Measurements from ENCODE around the gene TTC14. TPM values are rescaled to one million over a fixed set of nuclear protein-coding genes. Genes with fewer than 3 reads are reported as not detected.

The TTC14 gene
- total RNA-seq, 2 donors from 2014 or later: 20.7 to 26.0 TPM

DNA sequence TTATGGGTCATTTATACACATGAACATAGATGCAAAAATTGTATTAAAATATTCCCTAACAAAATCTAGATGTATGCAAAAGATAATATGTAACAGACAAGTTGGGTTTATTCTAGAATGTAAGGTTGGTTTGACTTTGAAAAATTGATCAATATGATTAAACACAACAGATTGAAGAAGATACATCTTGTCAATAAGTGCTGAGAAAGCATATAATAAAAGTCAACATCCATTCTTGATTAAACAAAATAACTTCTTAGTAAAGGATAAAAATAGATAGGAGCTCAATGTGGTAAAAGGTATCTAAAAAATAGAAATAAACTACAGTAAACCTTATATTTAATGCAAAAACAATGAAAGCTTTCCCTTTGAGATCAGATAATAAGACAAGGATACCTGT is 39.0 kb downstream of the TTC14 start:
- Histone ChIP-seq H3K4me1 (no peaks in the 10 kb centered on the region), H3K36me3 (no peaks in the 10 kb centered on the region), H3K9me3 (no peaks in the 10 kb centered on the region), H3K27me3 (no peaks in the 10 kb centered on the region), H3K27ac (no peak overlapping the region), H3K9ac (ENCODE audit: low read depth in 2 of 2, low read length in 2 of 2) (no peak overlapping the region), H3K4me3 (no peak overlapping the region)
- no peak for DNase-seq
- TF ChIP-seq, protein P1, sequence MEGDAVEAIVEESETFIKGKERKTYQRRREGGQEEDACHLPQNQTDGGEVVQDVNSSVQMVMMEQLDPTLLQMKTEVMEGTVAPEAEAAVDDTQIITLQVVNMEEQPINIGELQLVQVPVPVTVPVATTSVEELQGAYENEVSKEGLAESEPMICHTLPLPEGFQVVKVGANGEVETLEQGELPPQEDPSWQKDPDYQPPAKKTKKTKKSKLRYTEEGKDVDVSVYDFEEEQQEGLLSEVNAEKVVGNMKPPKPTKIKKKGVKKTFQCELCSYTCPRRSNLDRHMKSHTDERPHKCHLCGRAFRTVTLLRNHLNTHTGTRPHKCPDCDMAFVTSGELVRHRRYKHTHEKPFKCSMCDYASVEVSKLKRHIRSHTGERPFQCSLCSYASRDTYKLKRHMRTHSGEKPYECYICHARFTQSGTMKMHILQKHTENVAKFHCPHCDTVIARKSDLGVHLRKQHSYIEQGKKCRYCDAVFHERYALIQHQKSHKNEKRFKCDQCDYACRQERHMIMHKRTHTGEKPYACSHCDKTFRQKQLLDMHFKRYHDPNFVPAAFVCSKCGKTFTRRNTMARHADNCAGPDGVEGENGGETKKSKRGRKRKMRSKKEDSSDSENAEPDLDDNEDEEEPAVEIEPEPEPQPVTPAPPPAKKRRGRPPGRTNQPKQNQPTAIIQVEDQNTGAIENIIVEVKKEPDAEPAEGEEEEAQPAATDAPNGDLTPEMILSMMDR (IDR thresholded peaks at IDR 0.05): no peak
- intact Hi-C loops (cut with DNase I): no loop called here

DNA sequence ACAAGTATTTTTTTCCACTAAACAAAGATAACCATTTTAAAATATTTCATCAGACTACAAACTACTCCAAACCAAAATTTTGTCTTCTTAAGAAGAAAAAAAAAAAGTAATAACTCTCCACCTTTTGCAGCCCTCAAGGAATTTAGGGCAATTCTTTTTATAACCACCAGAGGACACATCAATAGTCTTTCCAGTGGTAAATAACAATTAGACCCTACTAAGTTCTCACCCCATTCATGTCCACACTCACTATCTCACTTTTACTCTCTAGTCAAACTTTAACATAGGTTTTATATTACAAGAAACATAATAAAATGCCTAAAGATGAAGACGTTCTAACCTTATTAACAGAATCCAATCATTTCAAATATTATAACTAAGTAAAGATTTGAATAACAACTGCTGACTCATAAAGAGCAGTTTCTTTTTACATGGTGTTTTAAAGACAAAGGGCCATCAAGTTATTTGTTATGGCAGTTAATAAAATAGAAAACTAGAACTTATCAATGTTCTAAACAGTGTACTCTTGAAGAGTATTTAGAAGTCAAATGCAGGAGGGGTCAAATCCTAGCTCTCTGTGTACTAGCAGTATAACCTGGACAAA is 44.3 kb downstream of the TTC14 start:
- Histone ChIP-seq H3K9ac (ENCODE audit: low read depth in 2 of 2, low read length in 2 of 2) (no peak overlapping the region), H3K4me3 (no peak overlapping the region), H3K4me1 (no peaks in the 10 kb centered on the region), H3K27me3 (no peaks in the 10 kb centered on the region), H3K9me3 (no peaks in the 10 kb centered on the region), H3K27ac (no peak overlapping the region), H3K36me3 (no peaks in the 10 kb centered on the region)
- DNase-seq: no peak
- TF ChIP-seq, protein P1 (IDR thresholded peaks at IDR 0.05): no peak
- intact Hi-C loops (cut with DNase I): no loop called here

DNA sequence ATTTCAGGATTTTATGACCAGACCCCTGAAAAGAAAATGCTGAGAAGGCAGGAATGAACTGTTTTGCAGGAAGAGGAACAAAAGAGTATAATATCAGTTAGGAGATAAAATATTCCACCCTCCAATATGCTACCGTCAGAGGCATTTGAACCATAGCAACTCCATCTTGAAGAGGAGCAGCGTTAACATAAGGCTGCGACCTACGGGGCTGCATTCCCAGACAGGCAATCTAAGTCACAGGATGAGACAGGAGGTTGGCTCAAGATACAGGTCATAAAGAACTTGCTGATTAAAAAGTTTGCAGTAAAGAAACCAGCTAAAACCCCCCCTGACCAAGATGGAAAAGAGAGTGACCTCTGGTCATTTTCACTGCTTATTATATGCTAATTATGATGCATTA is 54.4 kb downstream of the TTC14 start:
- H3K4me1 ChIP-seq: no peaks in the 10 kb centered on the region
- intact Hi-C loops (cut with DNase I): no loop called here
- H3K4me3 ChIP-seq: no peak overlapping the region
- H3K27me3 ChIP-seq: no peaks in the 10 kb centered on the region
- H3K36me3 ChIP-seq: no peaks in the 10 kb centered on the region
- no peak overlapping the region for H3K9ac ChIP-seq (ENCODE audit: low read depth in 2 of 2, low read length in 2 of 2)
- H3K27ac ChIP-seq: no peak overlapping the region
- TF ChIP-seq, protein P1 (IDR thresholded peaks at IDR 0.05): no peak
- no peak for DNase-seq
- no peaks in the 10 kb centered on the region for H3K9me3 ChIP-seq

DNA sequence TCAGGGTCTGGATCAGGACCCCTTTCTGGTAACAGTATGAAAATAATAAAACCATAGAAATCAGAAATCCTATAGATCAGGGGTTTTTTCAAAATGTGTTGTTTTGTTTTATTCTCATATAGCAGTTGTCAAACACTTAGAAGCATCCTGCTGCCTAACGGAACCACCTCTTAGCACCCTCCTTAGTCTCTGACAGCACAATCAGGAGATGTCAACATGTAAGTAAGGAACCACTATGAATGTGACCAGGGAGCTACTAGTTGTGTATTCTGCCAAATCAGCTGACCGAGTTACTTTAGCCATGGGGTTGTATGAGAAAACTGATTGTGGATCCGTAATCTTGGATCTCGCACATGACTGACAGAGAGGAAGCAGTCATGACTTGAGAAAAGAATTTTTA is 55.1 kb downstream of the TTC14 start:
- no peak for DNase-seq
- Histone ChIP-seq H3K4me3 (no peak overlapping the region), H3K9me3 (no peaks in the 10 kb centered on the region), H3K36me3 (no peaks in the 10 kb centered on the region), H3K4me1 (no peaks in the 10 kb centered on the region), H3K9ac (ENCODE audit: low read depth in 2 of 2, low read length in 2 of 2) (no peak overlapping the region), H3K27ac (no peak overlapping the region), H3K27me3 (no peaks in the 10 kb centered on the region)
- intact Hi-C loops (cut with DNase I): no loop called here
- TF ChIP-seq, protein P1 (IDR thresholded peaks at IDR 0.05): no peak

Other genes starting within 250 kb of the TTC14 start
- not detected for gene CCDC39, start 77.3 kb downstream of the TTC14 start, total RNA-seq